HTERT RPE-1 (cell line): ENCODE results near the gene C17orf114.

Experiments
- in situ Hi-C: fragments of 300-500 bp; cut with MboI; formaldehyde crosslinking; loops from 4 replicates; pipeline ENCODE4 v1.14.3; 2020; ENCODE audit warnings: low sequenced_read_pairs

The C17orf114 gene

DNA sequence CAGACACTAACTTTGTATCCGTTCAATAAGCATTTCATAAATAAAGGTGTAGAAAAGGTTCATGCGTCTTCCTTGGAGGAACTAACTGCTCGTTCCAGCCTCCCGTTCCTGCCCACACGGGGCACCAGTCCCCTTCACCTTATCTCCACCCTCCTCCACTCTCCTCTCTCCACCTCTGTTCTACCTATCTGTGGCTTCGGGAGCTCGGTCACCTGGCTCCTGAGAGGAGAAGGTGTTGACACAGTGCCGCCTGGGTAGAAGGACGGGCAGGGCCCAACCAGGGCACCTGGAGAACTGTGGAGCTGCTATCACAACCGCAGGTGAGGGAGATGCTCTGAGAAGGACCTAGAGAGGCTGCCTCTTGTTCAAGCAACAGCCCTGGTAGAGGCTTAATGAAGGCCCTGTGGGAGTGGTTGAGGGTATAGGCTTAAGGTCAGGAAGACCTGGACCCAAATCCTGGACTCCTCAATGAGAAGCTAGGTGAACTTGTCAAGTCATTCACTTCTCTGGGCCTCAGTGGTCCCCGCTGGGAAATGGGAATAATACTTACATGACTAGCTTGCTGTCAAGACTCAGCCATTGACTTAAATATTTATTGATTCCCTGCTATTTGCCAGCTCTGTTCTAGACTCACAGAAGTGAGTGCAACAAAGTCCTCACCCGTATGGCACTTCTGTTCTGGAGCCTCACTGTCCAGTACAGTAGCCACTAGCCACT is 21.4 kb upstream of the C17orf114 start:
- in situ Hi-C loops = no loop called here

DNA sequence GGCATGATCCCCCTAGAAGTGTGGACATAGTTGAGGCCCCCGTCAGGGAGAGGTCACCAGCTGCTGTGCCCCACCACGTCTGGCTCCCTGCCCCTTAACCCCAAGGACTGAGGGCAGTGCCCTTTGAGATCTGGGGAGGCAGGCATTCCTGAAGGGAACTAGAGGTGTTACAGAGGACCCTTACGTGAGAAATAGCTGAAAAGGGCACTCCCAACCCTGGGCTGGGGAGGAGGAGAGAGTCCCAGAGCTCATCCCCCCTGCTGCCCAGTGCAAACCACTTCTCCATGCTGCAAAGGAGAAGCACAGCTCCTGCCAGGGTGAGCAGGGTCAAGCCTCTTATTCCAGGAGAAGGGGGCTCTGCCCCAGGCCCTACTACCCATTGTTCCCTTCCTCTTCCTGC is 20.7 kb upstream of the C17orf114 start:
- in situ Hi-C loops = no loop called here

DNA sequence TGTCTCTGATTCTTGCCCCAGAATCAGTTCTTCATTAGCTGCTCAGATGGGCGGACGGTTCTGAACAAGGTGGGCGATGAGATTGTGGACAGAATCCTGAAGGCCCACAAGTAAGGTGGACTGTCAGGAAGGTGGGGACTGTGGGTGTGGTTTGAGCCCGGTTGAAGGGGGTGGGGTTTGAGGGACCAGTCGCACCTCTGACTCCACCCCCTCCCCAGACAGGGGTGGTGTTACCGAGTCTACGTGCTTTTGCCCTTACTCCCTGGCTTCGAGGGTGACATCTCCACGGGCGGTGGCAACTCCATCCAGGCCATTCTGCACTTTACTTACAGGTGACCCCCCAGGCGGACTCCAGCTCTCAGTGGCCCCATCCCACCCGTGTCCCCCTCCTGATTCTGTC is 16.1 kb upstream of the C17orf114 start:
- in situ Hi-C loops = no loop called here

DNA sequence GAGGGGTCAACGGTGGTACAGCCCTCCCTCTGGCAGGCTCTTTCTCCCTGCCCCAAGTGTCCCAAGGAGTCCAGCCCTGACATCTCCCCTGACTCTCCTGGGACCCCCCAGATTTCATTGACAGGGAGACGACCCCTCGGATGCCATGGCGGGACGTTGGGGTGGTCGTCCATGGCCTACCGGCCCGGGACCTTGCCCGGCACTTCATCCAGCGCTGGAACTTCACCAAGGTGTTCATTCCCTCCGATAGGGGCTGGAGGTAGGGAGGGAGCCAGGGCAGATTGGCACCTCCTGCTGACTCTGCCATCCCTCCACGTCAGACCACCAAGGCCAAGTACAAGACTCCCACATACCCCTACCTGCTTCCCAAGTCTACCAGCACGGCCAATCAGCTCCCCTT is 14.7 kb upstream of the C17orf114 start:
- in situ Hi-C loops = no loop called here

DNA sequence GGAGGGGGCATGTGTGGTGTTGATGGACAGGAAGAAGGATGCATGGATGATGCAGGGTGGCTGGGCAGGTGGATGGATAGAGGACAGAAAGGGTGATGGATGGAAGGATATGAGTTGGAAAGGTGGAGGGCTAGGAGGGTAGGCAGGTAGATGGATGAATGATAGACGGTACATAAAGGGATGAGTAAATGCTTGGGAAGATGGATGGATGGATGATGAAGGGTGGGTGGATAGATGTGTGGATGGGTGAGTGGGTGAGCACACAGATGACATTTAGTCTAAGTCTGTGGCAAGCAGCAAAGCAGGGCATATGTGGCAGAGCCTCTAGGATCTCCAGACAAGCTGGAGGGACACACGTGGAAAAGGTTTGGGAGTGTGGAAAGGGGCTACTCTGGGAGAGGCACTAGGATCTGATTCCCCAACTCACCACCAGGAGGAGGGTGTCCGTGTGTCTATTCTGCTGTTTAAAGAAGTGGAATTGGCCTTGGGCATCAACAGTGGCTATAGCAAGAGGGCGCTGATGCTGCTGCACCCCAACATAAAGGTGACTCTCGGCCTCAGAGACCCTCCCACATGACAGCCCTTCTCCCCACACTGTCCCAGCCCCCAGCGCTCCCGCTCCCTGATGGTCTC is 13.0 kb upstream of the C17orf114 start:
- in situ Hi-C loops = no loop called here

DNA sequence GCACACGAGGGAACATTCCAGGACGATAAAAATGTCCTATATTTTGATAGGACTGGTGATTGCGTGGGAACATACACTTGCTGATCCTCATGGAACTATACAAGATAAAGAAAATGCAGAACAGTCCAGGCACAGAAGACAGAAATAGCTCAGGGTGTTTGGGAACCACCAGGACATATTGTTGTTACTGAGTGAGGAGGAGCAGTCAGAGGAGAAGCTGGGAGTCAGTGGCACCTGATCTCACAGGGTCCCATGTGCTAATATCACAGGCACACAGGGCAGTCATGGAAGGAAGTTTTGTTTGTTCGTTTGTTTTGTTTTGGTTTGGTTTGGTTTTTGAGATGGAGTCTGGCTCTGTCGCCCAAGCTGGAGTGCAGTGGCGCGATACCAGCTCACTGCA is 10.6 kb upstream of the C17orf114 start:
- in situ Hi-C loops = no loop called here

DNA sequence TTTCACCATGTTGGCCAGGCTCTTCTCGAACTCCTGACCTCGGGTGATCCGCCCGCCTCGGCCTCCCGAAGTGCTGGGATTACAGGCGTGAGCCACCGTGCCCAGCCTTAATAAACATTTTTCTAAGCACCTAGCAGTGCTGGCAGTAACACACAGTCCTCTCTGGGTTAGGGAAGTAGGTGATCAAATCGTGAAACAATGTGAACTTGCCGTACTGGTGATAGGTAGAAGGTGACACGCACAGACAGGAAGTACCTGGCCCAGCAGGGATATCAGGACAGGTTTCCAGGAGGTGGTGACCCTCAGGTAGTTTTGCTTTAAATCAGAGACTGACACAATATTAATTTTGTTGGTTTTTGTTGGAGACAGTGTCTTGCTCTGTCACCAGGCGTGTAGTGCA is 9.3 kb upstream of the C17orf114 start:
- in situ Hi-C loops = no loop called here

DNA sequence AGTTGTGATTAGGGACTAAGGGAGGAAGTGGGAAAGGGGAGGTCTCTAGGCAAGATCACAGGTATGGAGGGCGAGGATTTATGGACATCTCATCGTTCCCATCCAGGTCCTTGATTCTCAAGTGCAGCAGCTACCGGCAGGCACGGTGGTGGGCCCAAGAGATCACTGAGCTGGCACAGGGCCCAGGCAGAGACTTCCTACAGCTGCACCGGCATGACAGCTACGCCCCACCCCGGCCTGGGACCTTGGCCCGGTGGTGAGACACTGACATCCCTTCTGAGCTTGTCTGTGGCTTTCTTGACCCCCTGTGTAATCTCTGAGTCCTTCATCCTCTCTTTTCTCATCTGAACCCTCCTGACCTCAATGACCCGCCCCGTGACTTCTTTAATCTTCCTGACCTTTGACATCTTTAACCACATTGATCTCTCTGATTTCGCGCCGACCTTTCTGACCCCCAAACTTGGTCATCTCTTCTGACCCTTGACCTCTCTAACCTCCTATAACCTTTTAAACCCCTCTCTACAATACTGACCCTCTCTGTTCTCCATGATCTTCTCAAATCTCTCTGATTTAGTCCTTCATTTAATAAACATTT is 8.7 kb upstream of the C17orf114 start:
- in situ Hi-C loops = no loop called here

DNA sequence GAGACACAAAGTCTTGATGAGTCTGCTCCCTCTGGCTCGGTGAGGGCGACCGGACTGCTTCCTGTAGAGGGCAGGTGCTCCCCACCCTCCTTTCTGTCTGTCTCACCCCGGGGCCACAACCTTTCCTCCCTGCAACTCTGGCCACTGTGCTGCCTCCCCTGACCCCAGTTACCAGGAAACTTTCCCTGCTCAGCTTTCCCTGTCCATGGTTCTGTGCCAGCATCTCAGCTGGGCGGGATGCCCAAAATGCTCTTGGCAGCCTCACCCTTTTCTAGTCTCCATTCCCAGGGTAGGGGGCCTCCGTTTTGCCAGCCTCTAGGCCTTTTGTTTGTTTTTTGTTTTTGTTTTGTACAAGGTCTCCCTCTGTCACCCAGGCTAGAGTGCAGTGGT is 6.2 kb upstream of the C17orf114 start:
- in situ Hi-C loops = no loop called here

DNA sequence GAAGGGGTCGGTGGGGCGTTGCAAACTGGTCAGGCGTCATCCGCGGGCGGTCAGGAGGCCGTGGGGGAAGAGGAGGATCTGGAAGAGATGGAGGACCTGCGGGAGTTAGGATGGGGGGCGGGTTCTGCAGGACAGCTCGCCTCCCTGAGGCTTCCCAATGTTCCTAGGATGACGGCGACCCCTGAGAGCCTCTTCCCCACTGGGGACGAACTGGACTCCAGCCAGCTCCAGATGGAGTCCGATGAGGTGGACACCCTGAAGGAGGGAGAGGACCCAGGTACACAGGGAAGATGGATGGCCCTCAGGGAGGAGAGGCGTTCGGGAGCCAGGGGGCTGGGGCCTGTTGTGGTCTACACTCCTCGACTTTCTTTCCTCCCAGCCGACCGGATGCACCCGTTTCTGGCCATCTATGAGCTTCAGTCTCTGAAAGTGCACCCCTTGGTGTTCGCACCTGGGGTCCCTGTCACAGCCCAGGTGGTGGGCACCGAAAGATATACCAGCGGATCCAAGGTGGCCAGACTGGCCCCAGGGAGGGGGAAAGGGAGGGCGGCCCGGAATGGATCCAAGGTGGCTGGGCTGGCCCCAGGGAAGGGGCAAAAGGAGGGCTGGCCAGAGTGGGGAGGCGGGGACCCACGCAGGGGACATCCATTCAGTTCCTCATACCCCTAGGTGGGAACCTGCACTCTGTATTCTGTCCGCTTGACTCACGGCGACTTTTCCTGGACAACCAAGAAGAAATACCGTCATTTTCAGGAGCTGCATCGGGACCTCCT is 5.7 kb upstream of the C17orf114 start:
- in situ Hi-C loops = no loop called here

DNA sequence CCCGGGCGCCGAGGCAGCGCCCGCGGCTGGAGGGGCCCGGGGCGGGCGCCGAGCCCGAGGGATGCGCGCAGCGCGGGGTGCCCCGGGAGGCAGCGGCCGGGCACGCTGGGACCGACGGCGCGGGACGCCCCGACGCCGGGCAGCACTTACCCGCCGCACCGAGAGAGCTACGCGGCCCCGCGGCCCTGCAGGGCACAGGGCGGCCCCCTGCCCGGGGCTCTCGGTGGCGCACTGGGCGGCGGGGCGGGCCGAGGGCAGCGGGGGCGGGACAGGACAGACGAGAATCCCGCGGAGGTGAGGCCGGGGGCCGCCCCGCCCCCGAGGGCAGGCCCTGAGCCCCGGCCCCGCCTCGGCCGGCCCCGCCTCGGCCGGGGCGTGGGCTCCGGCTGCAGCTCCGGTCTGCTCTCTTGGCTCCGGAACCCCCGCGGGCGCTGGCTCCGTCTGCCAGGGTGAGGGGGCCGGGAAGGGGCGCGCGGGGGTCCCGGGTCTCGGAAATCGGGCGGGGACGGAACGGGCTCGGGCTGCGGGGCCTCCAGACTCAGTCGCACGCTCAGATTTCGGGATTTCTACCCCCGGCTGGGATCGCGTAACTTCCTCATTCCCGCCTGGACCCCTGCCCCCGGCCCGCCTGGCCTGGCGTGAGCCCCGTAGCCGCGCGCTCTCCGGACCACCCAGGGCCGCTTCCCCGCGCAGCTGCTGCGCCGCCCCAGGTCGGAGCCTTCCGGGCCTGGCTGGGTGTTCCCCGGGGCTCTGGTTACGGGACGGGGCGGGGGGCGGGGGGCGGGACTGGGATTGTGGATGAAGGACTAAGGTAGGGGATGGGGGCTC is 4.9 kb upstream of the C17orf114 start, which contains the start of gene PLD2:
TSS of gene PLD2 (plus strand) at position 376 of the 828 bp plus-strand sequence. CDS start 621 bp downstream, outside the sequence.
- in situ Hi-C loops = no loop called here

DNA sequence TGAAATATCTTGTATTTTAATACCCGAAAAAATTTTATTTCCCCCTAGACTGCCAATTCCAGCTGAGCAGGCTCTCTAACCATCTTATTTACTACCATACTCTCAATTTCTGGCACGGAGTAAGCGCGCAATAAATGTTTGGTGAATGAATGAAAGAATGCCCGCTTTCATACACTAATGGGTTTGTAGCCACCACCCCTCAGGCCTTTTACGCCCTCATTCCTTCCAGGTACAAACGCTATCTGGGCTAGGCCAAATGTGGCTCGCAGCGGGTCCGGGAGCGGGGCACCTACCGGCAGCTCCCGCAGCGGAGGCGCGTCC is 4.3 kb upstream of the C17orf114 start:
- in situ Hi-C loops = no loop called here

DNA sequence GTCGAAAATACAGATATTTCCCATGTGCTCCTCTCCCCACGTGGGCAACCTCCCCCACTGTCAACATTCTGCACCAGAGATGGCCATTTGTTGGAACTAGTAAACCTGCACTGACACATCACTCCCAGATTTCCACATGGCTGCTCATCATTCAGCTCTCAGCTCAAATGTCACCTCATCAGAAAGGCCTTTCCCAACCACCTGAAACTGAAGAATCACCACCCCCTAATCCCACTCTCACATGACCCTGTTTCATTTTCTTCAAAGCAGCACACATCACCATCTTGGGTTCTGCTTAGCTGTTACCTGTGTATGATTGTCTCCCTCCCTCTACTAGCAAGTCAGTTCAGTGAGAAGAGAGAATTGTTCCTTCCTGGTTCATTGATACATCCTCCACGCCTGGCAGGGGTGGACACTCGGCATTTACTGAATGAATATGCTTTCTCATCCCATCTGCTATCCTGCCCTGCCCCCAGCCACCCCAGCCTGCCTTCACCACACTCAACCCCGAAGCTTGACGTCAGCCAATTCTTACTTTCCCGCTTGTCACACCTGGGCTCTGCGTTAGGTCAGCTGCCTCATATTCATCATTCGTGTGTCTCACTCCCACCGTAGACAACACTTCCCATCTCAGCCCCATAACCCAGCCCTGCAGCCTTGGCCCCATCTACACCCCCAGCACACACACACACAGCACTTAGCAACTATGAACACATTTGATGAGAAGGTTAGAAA is 1.5 kb downstream of the C17orf114 start:
- in situ Hi-C loops = no loop called here

DNA sequence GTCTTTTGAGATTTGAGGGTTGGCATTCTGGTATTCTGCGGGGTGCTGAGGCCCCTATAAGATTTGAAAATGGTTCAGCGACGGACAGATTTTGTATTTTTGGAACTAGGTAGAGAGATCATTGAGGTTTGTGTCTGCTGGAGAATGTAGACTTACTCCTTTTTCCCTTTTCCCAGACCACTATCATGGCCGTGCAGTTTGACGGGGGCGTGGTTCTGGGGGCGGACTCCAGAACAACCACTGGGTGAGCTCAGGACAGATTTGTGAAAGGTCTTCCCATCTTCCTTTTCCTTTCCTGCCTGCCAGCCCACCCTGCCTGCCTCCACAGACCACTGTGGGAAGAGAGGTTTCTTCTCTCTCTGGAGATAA is 5.6 kb downstream of the C17orf114 start:
- in situ Hi-C loops = no loop called here

DNA sequence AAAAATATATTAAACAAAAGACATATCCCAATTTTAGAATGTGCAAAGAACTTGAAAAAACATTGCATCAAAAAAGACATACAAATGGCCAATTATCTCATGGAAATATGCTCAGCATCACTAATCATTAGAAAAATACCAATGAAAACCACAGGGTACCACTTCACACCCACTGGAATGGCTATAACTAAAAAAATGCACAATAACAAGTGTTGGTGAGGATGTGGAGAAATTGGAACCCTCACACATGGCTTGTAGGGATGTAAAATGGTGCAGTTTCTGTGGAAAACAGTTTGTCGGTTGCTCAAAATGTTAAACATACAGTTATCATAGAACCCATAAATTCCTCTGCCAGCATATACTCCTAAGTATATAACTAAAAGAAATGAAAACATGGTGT is 7.0 kb downstream of the C17orf114 start:
- in situ Hi-C loops = no loop called here

DNA sequence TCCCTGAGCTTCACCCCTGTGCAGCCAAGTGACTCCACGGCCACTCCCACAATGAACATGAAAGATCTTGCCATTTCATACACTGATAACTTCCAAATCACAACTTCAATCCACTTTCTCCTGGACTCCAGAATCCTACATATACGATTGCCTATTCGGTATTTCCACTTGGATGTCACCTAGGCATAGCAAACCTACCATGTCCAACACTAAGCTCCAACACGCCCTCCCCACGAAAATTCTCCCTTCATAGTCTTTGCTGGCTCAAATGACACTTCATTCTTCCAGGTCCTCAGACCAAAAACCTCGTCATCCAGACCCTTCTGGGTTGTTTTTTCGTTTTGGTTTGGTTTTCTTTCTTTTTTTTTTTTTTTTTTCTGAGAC is 11.4 kb downstream of the C17orf114 start:
- in situ Hi-C loops = no loop called here

DNA sequence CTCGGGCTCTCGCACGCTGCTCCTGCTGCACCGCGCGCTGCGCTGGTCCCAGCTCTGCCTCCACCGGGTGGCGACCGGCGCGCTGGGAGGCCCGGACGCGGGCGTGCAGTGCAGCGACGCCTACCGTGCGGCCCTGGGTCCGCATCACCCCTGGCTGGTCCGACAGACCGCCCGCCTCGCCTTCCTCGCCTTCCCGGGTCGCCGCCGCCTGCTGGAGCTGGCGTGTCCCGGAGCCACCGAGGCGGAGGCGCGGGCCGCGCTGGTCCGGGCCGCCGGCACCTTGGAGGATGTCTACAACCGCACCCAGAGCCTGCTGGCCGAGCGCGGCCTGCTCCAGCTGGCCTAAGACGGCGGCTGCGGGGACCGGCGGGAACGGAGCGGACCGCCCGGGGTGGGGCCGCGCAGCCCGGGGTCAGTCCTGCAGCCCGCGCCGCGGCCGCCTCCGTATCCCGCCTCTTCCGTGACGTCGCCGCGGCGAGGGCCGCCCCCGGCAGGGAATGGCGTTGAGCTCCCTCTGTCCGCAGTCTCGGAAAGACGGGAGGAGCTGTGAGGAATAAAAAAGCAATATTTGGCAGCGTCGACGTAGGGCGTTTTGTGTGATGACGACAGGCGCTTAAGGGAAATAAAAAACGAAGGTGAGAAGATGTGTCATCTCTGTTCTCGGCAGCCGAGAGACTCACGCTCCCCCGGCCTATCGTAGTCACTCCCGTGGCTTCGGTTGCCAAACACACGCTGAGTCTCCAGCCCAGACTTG is 12.0 kb downstream of the C17orf114 start:
- in situ Hi-C loops = no loop called here

DNA sequence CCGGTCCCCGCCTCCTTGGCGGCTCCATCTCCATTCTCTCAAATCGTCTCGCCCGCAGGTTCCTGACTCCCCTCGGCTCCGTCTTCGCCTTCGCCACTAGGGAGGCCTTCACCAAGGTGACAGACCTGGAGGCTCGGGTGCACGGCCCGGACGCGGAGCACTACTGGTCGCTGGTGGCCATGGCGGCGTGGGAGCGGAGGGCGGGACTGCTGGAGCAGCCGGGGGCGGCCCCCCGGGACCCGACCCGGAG is 12.5 kb downstream of the C17orf114 start:
- in situ Hi-C loops = no loop called here

DNA sequence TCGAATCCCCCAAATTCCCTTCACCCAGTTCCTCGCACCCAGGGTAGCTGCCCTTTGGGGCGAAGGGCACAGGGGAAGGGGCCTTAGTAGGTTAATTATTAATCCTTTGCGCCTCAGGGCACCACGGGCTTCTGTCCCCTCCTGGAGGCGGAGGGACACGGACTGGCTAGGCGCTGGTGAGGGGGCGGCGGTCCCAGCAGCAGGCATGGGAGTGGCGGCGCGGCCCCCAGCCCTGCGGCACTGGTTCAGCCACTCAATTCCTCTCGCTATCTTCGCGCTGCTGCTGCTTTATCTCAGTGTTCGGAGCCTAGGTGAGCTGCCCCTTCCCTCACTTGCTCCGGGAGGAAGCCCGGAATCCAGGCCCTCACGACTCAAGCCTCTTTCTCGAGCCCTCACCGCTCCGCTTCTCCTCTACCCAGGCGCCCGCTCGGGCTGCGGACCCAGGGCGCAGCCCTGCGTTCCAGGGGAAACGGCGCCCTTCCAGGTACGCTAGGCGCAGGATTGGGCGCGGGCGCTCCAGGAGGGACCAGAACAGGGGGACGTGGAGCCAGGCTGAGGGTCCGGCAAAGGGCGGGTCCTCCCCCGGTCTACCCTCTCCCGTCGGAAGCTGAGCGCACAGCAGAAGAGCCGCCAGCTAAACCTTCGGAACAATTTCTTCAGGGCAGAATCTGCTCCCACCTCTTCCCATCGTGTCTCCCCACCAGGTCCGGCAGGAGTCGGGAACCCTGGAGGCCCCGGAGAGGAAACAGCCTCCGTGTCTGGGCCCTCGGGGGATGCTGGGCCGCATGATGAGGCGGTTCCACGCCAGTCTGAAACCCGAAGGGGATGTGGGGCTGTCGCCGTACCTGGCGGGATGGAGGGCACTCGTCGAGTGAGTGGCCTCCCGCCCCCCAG is 13.1 kb downstream of the C17orf114 start, which contains the start of gene GLTPD2:
TSS of gene GLTPD2 (plus strand) at position 158 of the 894 bp plus-strand sequence. CDS start at position 206, 48 bp downstream.
- in situ Hi-C loops = no loop called here
